Stimulated activated CD8-positive, alpha-beta memory T cell treated with anti-CD3 and anti-CD28 coated beads, Interleukin-15, amount 100 ng/mL, for 1 hour (primary cell): Measurements from ENCODE around the gene FPGS.
"Not testable (repeated sequence)": the region's sequence is repeated elsewhere in the genome, so short reads cannot be mapped to it uniquely, and the experiment has no call there.

Experiments
- DNase-seq: peaks from one replicate; pipeline ENCODE4 v3.0.0-alpha.2; 2020; ENCODE audit warnings: low read depth

Gene FPGS

DNA sequence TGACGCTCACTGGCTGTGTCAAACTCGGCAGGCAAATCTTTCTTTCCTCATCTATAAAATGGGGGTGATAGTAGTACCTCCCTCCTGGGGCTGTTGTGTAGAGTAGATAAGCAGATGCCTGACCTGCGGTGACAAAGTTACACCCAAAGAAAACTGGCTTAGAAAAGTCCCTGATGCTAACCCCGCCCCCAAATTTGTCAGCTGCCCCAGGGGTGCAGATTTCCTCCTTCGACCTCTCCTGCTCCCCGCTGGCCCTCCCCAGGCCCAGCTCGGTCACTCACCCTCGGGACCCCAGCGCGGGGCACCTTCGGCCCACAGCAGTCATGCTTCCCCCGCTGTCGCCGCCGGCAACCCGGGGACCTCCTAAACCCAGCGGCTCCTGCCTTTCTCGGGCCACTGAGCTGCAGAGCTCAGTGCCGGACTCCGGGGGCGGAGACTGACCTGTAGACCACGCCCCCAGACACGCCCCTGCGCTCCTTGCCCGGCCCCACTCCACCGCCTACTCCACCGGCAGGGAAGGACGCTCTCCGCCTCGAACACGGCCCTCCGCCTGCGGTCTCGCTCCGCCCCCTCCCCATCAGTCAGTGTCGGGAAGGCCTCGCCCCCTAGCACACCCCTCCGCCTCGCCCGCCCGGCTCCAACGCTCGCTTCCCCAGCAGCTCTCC, 31.6 kb upstream of the FPGS start:
- peak; percentile 91 for DNase-seq

DNA sequence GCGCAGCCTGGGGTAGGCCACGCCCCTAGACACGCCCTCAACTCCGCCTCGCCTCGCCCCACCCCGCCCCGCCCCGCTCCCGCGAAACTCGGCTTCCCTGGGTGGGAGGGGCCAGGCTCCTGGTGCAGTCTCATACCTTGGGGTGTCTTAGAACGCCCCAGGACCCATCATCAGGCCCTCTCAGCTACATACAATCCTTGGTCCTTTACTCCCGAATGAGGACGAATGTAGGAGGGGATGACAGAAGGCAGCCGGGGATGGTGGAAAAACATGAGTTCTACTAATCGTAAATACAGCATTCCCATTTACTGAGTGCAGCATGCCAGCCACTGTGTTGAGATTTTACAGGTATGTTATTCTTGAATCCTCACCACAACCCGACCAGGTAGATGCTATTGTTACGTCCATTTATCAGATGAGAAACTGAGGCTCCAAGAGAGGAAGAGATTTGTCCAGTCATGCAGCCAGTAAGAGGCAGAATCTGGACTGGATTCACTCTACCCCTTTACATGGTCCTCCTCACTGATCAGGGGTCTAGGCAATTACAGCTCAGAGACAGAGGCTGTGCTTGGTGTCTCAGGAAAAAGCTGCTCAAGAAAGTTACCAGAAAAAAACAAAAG, 31.0 kb upstream of the FPGS start:
- DNase-seq: no peak

DNA sequence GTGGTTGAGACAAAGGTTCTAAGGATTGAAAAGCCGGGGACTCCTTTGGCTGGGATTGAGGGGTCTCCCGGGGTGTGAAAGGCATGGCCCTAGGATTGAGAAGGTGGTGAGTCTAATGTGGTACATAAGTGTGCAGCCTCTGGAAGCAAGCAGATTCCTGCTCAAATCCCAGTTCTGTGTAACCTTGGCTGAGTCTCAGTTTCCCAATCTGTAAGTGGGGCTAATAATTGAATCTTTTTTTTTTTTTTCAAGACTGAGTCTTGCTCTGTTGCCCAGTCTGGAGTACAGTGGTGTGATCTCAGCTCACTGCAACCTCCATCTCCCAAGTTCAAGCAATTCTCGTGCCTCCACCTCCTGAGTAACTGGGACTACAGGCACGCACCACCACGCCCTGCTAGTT, 30.1 kb upstream of the FPGS start:
- DNase-seq: no peak

DNA sequence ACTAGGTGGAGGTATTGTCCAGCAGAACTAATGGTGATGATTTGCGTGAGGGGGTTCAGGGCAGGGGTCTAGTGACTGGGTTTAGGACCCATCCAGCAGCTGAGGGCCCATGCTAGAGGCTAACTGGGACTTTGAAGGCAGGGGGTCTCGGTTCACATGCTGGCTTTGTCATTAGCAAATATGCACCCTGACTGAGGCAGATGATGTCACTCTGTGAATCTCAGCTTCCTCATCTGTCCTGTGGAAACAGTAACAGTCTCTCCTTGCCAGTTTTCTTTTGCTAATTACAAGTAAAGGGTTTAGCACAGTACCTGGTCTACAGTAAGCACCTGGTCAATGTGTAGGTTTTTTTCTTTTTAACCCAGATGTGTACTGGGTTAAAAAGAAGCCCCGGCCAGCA, 29.4 kb upstream of the FPGS start:
- no peak for DNase-seq

DNA sequence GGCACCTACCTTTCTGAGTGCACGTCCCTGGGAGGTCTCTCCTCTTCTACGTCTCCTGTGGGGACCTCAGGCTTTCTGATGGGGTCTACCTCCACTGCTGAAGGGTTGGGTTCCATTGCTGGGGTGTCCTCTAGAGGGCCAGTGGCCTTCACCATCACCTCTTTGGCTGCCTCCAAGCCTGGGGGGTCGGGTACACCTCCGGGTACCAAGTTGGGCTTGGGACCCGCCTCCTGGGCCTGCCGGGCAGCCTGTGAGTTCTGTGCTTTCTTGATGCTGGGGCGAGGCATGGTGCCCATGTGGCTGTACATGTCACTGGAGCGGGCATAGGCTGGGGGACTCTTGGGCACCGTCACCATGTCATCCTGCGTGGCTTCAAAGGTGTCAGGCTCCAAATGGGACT, 28.7 kb upstream of the FPGS start:
- no peak for DNase-seq

DNA sequence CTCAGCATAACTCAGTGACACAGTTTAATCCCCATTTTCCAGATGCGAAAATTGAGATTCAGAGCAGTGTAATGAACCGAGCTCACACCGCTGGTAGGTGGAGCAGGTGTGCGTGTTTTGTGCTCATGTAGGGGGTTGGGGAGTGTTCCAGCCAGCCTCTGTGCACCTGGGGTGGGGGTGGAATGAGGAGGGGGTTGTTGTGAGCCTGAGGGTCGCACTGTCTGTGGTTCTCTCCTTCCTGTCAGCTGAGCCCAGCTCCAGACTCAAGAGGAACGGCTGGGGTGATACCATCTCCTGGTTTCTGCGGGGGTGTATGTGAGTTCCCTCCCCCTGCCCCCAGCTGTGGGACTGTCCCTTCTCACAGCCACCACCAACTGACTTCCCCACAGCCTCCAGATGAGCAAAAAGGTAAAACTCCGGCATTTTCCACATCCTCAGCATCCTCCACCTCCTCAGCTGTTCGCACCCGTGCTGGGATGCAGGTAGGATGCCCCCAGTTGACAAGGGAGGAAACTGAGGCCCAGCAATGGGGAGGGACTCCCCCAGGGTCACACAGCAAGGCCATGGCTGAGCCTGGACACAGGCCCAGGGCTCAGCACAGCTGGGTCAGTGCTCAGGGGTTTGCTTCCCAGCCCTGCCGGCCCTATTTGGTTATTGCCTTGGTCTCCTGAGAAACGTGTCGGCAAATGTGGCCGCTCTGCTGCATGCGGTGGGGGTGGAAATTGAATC, 26.3 kb upstream of the FPGS start:
- DNase-seq: peak; percentile 54

DNA sequence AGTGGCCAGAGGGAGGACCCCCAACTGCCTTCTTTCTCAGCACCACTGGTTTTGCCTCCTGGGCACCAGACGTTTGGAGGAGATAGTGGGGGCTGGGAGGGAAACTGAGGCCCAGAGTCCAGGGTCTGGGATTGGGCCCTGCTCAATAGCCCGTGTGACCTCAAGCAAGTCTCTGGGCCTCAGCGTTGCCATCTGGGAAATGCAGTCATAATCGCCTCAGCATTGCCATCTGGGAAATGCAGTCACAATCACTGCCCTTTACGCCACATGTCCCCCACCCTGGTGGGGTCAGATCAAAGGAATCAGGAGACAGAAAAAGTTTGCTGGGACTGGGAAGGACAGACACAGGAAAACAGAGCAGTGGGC, 25.8 kb upstream of the FPGS start:
- DNase-seq: no peak

DNA sequence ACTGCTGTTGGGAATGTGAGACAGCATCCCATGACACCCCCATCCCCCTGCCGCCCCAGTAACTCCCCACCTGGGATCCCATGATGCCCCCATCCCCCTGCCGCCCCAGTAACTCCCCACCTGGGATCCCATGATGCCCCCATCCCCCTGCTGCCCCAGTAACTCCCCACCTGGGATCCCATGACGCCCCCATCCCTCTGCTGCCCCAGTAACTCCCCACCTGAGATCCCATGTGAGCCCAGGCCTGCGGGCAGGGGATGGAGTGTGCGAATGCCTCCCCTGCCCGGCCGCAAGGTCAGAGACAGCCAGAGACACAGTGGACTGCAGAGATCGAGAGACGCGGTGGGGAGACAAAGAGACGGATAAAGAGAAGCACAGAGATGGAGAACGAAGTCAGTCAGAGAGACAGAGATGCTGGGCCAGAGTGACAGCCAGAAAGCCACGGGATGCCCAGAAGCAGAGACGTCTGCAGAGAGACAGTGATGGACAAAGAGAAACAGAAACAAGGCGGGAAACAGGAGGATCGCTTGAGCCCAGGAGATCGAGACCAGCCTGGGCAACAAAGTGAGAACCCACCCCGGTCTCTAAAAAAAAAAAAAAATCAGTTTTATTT, 25.2 kb upstream of the FPGS start:
- DNase-seq: no peak

DNA sequence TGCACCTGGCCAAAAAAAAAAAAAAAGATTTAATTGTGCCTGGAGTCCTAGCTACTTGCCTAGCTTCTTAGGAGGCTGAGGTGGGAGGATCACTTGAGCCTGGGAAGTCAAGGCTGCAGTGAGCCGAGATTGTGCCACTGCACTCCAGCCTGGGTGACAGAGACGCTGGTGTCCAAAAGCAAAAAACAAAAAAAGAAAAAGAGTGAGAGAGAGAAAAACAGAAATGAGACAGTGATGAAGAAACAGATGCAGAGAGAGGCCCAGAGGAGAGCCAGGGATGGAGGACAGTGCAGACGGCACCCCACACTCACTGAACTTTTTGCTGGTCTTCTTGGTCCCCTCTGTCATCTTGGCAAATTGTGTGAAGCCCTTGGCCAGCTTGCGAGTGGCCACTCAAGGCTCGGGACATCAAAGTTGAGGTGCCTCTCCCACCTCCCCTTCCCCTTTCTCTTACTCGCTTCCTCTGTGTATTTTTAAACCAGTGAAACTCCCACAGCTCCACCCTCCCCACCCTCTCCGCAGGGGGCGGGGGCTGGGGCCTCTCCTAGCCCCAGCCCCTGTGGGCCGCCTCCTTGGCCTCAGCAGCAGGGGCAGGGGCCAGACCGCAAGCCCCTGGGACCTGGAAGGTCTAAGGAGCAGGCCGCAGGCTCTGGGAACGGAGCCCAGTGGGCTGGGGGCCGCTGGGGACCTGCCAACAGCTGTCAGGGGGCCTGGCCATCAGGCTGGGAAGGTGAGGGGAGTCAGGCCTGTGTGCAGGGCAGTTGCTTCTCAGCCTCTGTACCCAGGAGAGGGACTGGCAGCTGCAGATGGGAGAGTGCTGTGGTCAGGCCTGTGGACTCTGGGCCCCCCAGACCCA, 24.2 kb upstream of the FPGS start, which contains the start of gene SH2D3C:
SH2D3C (minus strand) TSS at position 387 of the 856 bp plus-strand sequence; CDS start at position 348, 39 bp downstream.
- no peak for DNase-seq

DNA sequence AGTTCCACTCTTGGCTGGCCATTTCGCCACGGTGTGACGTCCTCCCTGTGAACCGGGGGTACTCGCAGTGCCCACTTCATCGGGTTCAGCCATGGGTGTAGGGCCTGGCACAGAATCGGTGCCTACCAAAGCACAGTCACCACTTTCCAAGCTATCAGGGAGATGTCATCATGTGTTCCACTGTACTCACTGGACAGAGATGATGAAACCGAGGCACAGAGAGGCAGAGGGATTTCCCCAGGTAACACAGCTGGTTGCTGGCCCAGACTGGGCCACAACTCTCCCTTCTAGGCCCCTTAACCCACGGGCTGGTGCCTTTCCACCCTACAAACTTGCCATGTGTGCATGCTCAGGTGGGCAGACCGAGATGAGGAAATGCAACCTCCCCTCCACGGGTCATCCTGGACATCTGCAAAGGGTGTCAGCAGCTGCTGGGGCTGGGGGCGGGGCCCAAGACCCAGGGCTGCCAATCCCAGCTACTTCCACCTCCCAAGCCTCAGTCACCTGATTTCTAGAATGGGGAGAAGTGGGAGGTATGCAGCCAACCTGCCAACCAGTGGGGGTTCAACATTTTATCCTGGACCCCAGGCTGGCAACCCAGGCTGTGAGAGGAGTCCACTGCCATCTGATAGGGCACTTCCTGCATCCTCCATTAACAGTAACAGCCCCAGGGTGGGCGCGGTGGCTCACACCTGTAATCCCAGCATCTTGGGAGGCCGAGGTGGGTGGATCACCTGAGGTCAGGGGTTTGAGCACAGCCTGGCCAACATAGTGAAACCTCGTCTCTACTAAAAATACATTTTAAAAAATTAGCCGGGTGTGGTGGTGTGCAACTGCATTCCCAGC, 23.3 kb upstream of the FPGS start:
- no peak for DNase-seq

DNA sequence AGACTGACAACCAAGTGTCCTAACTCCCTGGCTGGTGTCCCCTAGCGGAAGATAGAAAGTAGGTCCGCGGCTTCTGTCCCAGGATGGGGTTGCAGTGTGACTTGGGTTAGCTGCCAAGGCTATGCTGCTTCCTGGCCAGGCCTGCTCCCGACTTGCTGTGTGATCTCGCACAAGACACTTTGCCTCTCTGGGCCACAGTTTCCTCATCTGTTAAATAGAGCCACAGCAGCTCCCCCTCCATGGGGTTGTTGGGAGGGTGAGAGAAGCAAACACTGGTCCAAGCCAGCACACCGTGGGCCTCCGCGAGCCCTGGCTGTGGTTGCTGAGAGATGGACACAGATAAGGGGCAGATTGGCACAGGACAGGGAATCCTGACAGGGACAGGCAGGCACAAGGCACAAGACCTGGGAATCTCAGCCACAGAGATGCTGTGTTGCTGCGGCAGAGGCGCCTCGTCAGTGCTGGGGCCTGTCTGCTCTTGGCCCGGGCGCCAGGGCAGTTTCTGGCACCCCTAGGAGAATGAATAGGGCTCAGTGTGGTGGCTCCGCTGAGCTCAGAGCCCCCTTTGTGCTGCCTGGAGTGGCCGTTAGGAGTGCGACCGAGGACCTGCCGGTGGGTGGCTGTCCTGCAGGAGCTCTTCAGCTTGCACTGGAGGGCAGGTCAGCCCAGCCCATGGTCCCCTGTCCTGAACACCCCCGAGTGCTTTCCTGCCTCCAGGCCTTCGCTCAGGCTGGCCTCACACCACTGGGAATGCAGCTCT, 22.4 kb upstream of the FPGS start:
- no peak for DNase-seq

DNA sequence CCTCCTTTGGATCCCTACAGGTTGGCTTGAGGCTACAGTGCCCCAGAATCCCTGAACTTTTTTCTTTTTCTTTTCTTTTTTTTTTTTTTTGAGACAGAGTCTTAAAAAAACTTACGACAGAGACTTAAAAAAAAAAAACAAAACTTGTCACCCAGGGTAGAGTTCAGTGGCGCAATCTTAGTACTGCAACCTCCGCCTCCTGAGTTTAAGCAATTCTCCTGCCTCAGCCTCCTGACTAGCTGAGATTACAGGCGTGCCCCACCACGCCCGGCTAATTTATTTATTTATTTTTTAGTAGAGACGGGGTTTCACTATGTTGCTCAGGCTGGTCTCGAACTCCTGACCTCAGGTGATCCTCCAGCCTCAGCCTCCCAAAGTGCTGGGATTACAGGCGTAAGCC, 21.8 kb upstream of the FPGS start:
- DNase-seq: not testable (repeated sequence)

DNA sequence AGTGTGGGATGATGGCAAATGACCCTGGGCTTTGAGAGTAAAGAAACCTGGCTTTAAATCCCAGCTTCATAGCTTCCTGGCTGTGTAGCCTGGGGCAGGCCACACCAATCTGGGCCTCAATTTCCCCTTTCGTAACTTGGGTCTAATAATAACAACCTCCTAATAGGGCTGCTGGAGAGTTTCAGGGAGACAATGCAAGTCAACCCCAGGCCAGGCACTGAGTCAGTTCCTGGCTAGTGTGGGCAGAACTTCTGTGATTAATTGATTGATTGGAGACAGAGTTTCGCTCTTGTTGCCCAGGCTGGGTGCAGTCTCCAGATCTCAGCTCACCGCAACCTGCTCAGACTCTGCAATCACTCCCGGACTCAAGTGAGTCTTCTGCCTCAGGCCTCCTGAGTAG, 20.9 kb upstream of the FPGS start:
- no peak for DNase-seq

DNA sequence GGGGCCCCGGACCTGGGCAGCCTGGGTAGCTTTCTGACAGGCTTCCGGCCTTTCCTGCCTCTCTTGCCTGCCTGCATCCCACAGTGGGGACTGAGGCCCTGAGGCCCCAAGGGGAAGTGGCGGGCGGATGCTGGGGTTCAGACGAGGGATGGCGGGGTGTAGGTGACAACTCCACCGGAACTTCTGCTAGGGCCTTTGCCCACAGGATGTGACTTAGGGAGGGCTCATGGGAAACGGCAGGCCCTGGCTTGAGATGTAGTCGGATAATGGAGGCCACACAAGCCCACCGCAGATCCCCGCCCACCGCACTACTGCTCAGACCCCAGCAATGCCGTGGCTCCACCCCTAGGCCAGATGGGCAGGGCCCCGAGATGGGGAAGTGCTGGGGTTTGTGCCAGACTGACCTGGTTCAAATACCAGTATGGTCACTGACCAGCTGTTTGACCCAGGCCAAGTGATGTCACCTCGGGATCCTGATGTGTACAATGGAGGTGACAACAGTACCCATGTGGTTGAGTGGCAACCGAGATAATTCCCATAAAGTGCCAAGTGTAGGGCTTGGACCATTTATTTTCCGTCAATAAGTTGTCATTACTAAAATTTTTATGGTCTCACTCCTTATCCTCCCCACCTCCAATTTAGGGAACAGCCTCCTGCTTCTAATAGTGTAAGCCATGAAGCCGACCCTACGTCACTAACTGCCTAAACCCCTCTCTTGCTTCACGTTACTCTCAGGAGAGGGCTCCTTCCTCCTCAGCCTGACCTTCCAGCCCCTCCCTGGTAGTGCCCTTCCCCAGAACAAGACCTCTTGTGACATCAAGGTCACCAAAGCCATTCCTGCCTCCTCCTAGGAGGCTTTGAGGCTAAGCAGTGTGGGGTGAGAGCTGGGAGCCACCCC, 19.3 kb upstream of the FPGS start:
- DNase-seq: peak; percentile 50

DNA sequence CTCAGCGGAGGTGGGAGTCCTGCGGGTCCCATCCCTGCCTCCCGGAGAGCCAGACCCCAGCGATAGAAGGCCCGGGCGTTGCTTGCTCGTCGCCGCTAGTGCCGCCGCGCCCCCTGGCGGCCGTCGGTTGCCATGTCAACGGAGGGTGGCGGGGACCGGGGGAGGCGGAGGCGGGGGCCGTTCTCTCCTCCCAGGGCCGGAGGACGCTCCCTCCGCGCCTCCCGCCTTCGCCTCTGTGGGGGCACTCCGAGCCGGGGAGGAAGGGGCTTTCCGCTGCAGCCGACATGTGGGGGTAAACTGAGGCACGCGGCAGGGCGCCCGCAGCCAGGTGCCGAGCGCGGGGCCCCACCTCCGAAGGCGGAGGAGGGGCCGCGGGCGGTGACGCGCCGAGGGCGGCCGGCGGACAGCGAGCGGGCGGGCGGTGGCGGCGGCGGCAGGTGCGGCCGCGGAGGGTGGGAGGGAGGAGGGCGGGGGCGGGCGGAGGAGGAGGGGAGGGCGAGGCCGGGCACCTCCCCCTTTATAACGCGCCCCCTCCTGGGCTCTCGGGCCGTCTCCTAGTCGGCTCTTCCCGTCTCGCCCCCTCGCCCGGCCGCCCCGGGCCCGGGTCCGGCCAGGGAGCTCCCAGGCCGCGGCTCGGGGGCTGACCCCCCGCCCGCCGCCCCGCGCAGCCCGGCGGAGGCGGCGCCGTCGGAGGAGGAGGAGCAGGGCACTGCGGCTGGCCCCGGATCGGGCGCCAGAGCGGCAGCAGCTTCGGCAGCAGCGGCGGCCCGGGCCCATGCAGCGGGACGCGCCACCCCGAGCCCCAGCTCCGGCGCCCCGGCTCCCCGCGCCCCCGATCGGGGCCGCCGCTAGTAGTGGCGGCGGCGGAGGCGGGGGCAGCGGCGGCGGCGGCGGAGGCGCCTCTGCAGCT, 17.4 kb upstream of the FPGS start:
- peak; percentile 81 for DNase-seq

DNA sequence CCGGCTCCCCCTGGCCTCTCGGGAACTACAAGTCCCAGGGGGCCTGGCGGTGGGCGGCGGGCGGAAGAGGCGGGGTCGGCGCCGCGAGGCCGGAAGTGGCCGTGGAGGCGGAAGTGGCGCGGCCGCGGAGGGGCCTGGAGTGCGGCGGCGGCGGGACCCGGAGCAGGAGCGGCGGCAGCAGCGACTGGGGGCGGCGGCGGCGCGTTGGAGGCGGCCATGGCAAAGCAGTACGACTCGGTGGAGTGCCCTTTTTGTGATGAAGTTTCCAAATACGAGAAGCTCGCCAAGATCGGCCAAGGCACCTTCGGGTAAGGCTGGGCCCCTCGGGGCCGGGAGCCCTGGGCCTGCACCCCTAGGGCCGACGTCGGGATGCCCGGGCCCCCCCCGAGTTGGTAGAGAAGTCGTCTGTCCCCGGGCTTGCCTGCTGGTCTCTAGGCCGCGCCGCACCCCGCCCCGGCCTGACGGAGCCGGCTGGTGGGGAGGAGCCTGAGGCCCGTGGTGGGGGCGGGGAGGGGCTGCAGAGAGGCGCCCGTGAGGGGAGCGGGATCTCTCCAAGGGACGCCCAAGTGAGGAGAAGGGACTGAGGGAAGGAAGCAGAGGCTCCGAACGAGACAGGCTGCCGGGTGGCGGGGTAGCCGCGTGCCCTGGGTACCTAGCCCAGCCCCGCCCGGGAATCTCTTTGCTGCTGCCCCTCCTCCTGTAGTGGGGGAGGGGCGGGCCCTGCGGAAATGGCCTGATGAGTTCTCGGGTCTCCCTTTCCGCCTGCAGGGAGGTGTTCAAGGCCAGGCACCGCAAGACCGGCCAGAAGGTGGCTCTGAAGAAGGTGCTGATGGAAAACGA, 16.5 kb upstream of the FPGS start, which contains the start of gene CDK9:
CDK9 (plus strand) TSS at position 102 of the 840 bp plus-strand sequence; CDS start at position 217, 115 bp downstream.
- DNase-seq: peak; percentile 82

DNA sequence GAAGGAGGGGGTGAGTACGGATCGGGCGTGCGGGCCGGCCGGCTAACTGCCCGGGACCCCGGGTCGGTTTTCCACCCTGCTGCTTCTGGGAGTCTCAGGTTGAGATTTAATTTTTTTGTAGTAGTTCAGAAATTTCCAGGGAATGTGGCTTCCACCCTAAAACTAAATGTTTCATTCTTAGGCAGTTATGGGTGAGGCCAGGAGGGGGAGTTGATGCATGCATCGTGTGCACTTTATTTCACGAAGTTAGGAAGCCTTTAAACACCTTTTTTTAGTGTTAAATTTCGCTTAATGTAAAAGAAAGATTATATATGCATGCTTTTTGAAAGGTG, 15.9 kb upstream of the FPGS start:
- DNase-seq: no peak
